ENCODE results near the gene ARHGAP44.
A peak's percentile ranks its signal among the peaks of the same experiment; 100 is the strongest.

ARHGAP44 gene

GRCh38 chr17:12953156-12953555 lies 163.9 kb downstream of the ARHGAP44 start:
- H3K4me3 ChIP-seq (replicated peaks; ENCODE audit: low read depth, low read length): no peak overlapping the region
- DNase-seq (ENCODE audit: low read depth): no peak
- TF ChIP-seq CTCF (IDR thresholded peaks at IDR 0.05; ENCODE audit: low read length, missing control alignments): no peak

DNA sequence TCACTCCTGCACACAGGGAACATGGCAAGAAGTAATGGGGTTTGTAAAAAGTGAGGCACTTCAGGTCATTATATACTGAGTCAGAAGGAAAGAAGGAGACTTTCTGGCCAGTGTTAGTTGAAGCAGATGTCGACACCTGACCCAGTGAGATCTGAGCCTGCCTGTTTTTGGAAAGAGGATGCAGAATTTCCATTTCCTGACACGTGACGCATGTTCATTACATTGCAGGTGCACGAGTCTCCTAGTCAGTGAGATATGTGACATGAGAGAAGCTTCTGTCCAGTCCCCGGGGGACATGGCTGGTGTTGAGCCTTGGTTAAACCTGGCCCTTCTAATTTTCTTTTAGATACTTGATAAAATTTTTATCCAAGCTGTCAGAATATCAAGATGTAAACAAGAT lies 166.2 kb downstream of the ARHGAP44 start:
- DNase-seq (ENCODE audit: low read depth): no peak

GRCh38 chr17:12958786-12959185 lies 169.5 kb downstream of the ARHGAP44 start:
- no peak for TF ChIP-seq CTCF (IDR thresholded peaks at IDR 0.05; ENCODE audit: low read length, missing control alignments)

More for the DNA sequence above, 166.2 kb downstream of the ARHGAP44 start:
- H3K4me3 ChIP-seq (replicated peaks; ENCODE audit: low read depth, low read length): no peak overlapping the region
- TF ChIP-seq CTCF (IDR thresholded peaks at IDR 0.05; ENCODE audit: low read length, missing control alignments): no peak

GRCh38 chr17:12959441-12959840 lies 170.1 kb downstream of the ARHGAP44 start:
- H3K4me3 ChIP-seq (replicated peaks; ENCODE audit: low read depth, low read length): no peak overlapping the region
- DNase-seq (ENCODE audit: low read depth): peak; percentile 23
- no peak for TF ChIP-seq CTCF (IDR thresholded peaks at IDR 0.05; ENCODE audit: low read length, missing control alignments)

More at GRCh38 chr17:12958786-12959185, 169.5 kb downstream of the ARHGAP44 start:
- no peak overlapping the region for H3K4me3 ChIP-seq (replicated peaks; ENCODE audit: low read depth, low read length)
- no peak for DNase-seq (ENCODE audit: low read depth)

DNA sequence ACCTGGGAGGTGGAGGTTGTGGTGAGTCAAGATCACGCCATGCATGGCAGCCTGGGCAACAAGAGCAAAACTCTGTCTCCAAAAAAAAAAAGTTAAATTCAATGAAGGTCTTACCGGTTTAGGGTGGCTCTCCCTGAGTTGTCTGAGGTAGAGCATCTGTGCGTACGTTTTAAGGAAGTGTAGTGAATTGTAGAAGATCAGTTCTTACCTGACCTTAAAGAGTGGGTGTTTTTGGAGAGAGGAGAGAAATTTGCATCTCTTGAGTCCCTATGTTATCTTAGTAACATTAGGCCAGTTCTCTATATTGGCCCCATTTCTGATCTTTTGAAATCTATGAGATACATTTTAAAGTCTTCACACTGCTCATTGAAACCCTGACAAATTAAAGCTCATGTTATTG lies 172.4 kb downstream of the ARHGAP44 start:
- no peak overlapping the region for H3K4me3 ChIP-seq (replicated peaks; ENCODE audit: low read depth, low read length)
- no peak for DNase-seq (ENCODE audit: low read depth)
- TF ChIP-seq CTCF (IDR thresholded peaks at IDR 0.05; ENCODE audit: low read length, missing control alignments): no peak

- no peak overlapping the region for H3K4me3 ChIP-seq (replicated peaks; ENCODE audit: low read depth, low read length)
- no peak for DNase-seq (ENCODE audit: low read depth)
- no peak for TF ChIP-seq CTCF (IDR thresholded peaks at IDR 0.05; ENCODE audit: low read length, missing control alignments)
These were observed 174.2 kb downstream of the ARHGAP44 start for GRCh38 chr17:12963505-12963904.

GRCh38 chr17:12964162-12964561 lies 174.9 kb downstream of the ARHGAP44 start:
- TF ChIP-seq CTCF (IDR thresholded peaks at IDR 0.05; ENCODE audit: low read length, missing control alignments): no peak
- DNase-seq (ENCODE audit: low read depth): no peak
- H3K4me3 ChIP-seq (replicated peaks; ENCODE audit: low read depth, low read length): no peak overlapping the region

Measured in fibroblast of pulmonary artery (primary cell).